Ectodermal cell (in vitro differentiated cells): ENCODE results near the gene OTUD7B.

Source experiments
- H3K27ac ChIP-seq: 2 replicates; pipeline ENCODE4 v1.7.0; 2013; ENCODE audit warnings: mild to moderate bottlenecking, low read depth, low read length; ENCODE audit not compliant: insufficient read depth, poor library complexity, severe bottlenecking
- H3K27me3 ChIP-seq: 2 replicates; pipeline ENCODE4 v1.7.0; 2013; ENCODE audit warnings: mild to moderate bottlenecking, low read length; ENCODE audit not compliant: insufficient read depth, control insufficient read depth, poor library complexity, severe bottlenecking
- H3K36me3 ChIP-seq: one replicate; pipeline ENCODE4 v1.7.0; 2013; ENCODE audit warnings: low read length; ENCODE audit not compliant: control insufficient read depth, insufficient read depth
- H3K4me1 ChIP-seq: one replicate; pipeline ENCODE4 v1.7.0; 2013; ENCODE audit warnings: low read length; ENCODE audit not compliant: control insufficient read depth, insufficient read depth
- H3K4me3 ChIP-seq: 2 replicates; pipeline ENCODE4 v1.7.0; 2013; ENCODE audit warnings: low read depth, low read length, control low read depth; ENCODE audit not compliant: insufficient read depth
- H3K9me3 ChIP-seq: 2 replicates; pipeline ENCODE4 v1.7.0; 2013; ENCODE audit warnings: mild to moderate bottlenecking, low read length, moderate library complexity; ENCODE audit not compliant: control insufficient read depth
- WGBS, 2 experiments: methylation state at CpG; one replicate each; pipeline ENCODE4 v1.1.7; 2013; ENCODE audit warnings: missing lambda C conversion rate in 2 of 2; 5-methylcytosine and 5-hydroxymethylcytosine counted together

OTUD7B gene

GRCh38 chr1:149927056-149927562 lies 83.4 kb downstream of the OTUD7B start:
- 2% methylated on average over 9 to 10 of the region's 10 CpGs for WGBS, 2 experiments
- Histone ChIP-seq H3K4me1 (peaks cover 15% of the 10 kb centered on the region), H3K9me3 (no peaks in the 10 kb centered on the region), H3K27ac (no peak overlapping the region), H3K27me3 (no peaks in the 10 kb centered on the region), H3K4me3 (peak overlapping the region; percentile 80), H3K36me3 (peaks cover 41% of the 10 kb centered on the region)

- no peaks in the 10 kb centered on the region for H3K9me3 ChIP-seq
- no peaks in the 10 kb centered on the region for H3K27me3 ChIP-seq
- peaks cover 15% of the 10 kb centered on the region for H3K4me1 ChIP-seq
- H3K4me3 ChIP-seq: peak overlapping the region; percentile 80
- peaks cover 41% of the 10 kb centered on the region for H3K36me3 ChIP-seq
- WGBS, 2 experiments: 94 to 95% methylated on average over 9 of the region's 9 CpGs
- no peak overlapping the region for H3K27ac ChIP-seq
These were observed 84.2 kb downstream of the OTUD7B start for GRCh38 chr1:149926296-149926695.

- H3K36me3 ChIP-seq: peaks cover 41% of the 10 kb centered on the region
- no peak overlapping the region for H3K4me3 ChIP-seq
- peaks cover 15% of the 10 kb centered on the region for H3K4me1 ChIP-seq
- H3K9me3 ChIP-seq: no peaks in the 10 kb centered on the region
- H3K27me3 ChIP-seq: no peaks in the 10 kb centered on the region
- no peak overlapping the region for H3K27ac ChIP-seq
- 95% methylated on average over 2 of the region's 2 CpGs for WGBS, 2 experiments
These were observed 84.8 kb downstream of the OTUD7B start for GRCh38 chr1:149925751-149926150.

- no peaks in the 10 kb centered on the region for H3K9me3 ChIP-seq
- H3K36me3 ChIP-seq: peaks cover 41% of the 10 kb centered on the region
- WGBS, 2 experiments: 93 to 96% methylated on average over 3 of the region's 3 CpGs
- peaks cover 15% of the 10 kb centered on the region for H3K4me1 ChIP-seq
- H3K27ac ChIP-seq: no peak overlapping the region
- no peak overlapping the region for H3K4me3 ChIP-seq
- H3K27me3 ChIP-seq: no peaks in the 10 kb centered on the region
These were observed 85.2 kb downstream of the OTUD7B start for GRCh38 chr1:149925345-149925744.

GRCh38 chr1:149923626-149924025 lies 86.9 kb downstream of the OTUD7B start:
- no peaks in the 10 kb centered on the region for H3K27me3 ChIP-seq
- peaks cover 41% of the 10 kb centered on the region for H3K36me3 ChIP-seq
- no peaks in the 10 kb centered on the region for H3K9me3 ChIP-seq
- H3K4me3 ChIP-seq: no peak overlapping the region
- WGBS, 2 experiments: 95 to 96% methylated on average over 10 of the region's 10 CpGs
- peaks cover 15% of the 10 kb centered on the region for H3K4me1 ChIP-seq
- no peak overlapping the region for H3K27ac ChIP-seq

GRCh38 chr1:149917571-149918144 lies 92.9 kb downstream of the OTUD7B start, which contains the start of gene SV2A:
TSS of gene SV2A (minus strand) at chr1:149917844. CDS start at chr1:149913840, 4,004 bp downstream.
- Histone ChIP-seq H3K4me1 (peaks cover 20% of the 10 kb centered on the region), H3K27ac (no peak within 1 kb of the TSS), H3K4me3 (peak within 1 kb of the TSS; percentile 59), H3K27me3 (no peaks in the 10 kb centered on the region), H3K9me3 (no peaks in the 10 kb centered on the region), H3K36me3 (peaks cover 4% of the 10 kb centered on the region)
- 1% methylated on average over 18 to 24 of the region's 24 CpGs for WGBS, 2 experiments

- H3K4me1 ChIP-seq: peaks cover 20% of the 10 kb centered on the region
- 2 to 3% methylated on average over 10 of the region's 10 CpGs for WGBS, 2 experiments
- no peak overlapping the region for H3K27ac ChIP-seq
- peak overlapping the region; percentile 59 for H3K4me3 ChIP-seq
- H3K9me3 ChIP-seq: no peaks in the 10 kb centered on the region
- H3K36me3 ChIP-seq: no peaks in the 10 kb centered on the region
- H3K27me3 ChIP-seq: no peaks in the 10 kb centered on the region
These were observed 93.7 kb downstream of the OTUD7B start for GRCh38 chr1:149916898-149917252.

GRCh38 chr1:149916193-149916897 lies 94.2 kb downstream of the OTUD7B start:
- no peaks in the 10 kb centered on the region for H3K27me3 ChIP-seq
- no peaks in the 10 kb centered on the region for H3K9me3 ChIP-seq
- 4 to 15% methylated on average over 5 to 9 of the region's 9 CpGs for WGBS, 2 experiments
- H3K27ac ChIP-seq: peak overlapping the region; percentile 74
- peak overlapping the region; percentile 59 for H3K4me3 ChIP-seq
- H3K4me1 ChIP-seq: peaks cover 20% of the 10 kb centered on the region
- H3K36me3 ChIP-seq: no peaks in the 10 kb centered on the region

GRCh38 chr1:149915429-149916192 lies 94.9 kb downstream of the OTUD7B start:
- H3K4me3 ChIP-seq: peak overlapping the region; percentile 59
- peaks cover 7% of the 10 kb centered on the region for H3K36me3 ChIP-seq
- 68 to 76% methylated on average over 9 to 11 of the region's 11 CpGs for WGBS, 2 experiments
- H3K9me3 ChIP-seq: no peaks in the 10 kb centered on the region
- H3K4me1 ChIP-seq: peaks cover 20% of the 10 kb centered on the region
- H3K27me3 ChIP-seq: no peaks in the 10 kb centered on the region
- H3K27ac ChIP-seq: peak overlapping the region; percentile 74

- 80% methylated on average over 1 of the region's 1 CpG; no CpG with 5 or more reads in 1 of the 2 experiments for WGBS, 2 experiments
- H3K9me3 ChIP-seq: no peaks in the 10 kb centered on the region
- no peaks in the 10 kb centered on the region for H3K27me3 ChIP-seq
These were observed 96.0 kb downstream of the OTUD7B start for GRCh38 chr1:149914545-149914944.

More at GRCh38 chr1:149914545-149914944, 96.0 kb downstream of the OTUD7B start:
- H3K4me1 ChIP-seq: peaks cover 20% of the 10 kb centered on the region
- H3K4me3 ChIP-seq: no peak overlapping the region
- H3K36me3 ChIP-seq: peaks cover 9% of the 10 kb centered on the region
- H3K27ac ChIP-seq: no peak overlapping the region
